OCI-LY7 (cell line): ENCODE data around the gene TNFRSF1B. TPM values are rescaled to one million over a fixed set of nuclear protein-coding genes. Genes with fewer than 3 reads are reported as not detected.
A peak's percentile ranks its signal among the peaks of the same experiment; 100 is the strongest.

Source experiments
- BruUV-seq: library from RNA; stranded (reverse); fragments of 400-500 nt; replicated peaks from 2 replicates; lab custom pipeline; 2021; lab: Mats Ljungman, UMichigan
- CTCF ChIA-PET: fragments of 300-600 bp; sonication (Branson Sonifier 250); formaldehyde crosslinking; loops from one replicate; lab custom pipeline; 2022; ENCODE audit warnings: antibody characterized with exemption; ENCODE audit not compliant: unreplicated experiment; lab: Charles Lee
- POLR2A ChIA-PET: fragments of 300-600 bp; sonication (Branson Sonifier 250); formaldehyde crosslinking; loops from one replicate; lab custom pipeline; 2022; ENCODE audit warnings: antibody characterized with exemption; lab: Charles Lee
- DNase-seq: peaks from one replicate; pipeline ENCODE4 v3.0.0-alpha.2; 2015; ENCODE audit warnings: low spot score
- H2AFZ ChIP-seq: fragments of 200-600 bp; sonication (generic), shearing (Covaris generic); 2 replicates; pipeline ENCODE4 v1.6.1; 2014; ENCODE audit warnings: mild to moderate bottlenecking, antibody characterized with exemption, low read length, moderate library complexity
- H3K27ac ChIP-seq: fragments of 200-600 bp; sonication (generic); 2 replicates; pipeline ENCODE4 v1.5.1; 2014; ENCODE audit warnings: mixed run types, low read depth, mild to moderate bottlenecking, moderate library complexity, low read length, inconsistent platforms; ENCODE audit not compliant: poor library complexity, severe bottlenecking
- H3K36me3 ChIP-seq: fragments of 200-600 bp; sonication (generic); 2 replicates; pipeline ENCODE4 v1.6.1; 2014; ENCODE audit warnings: mild to moderate bottlenecking, antibody characterized with exemption, low read length, moderate library complexity, mixed read lengths; ENCODE audit not compliant: insufficient read depth
- H3K4me1 ChIP-seq: fragments of 200-600 bp; sonication (generic); 2 replicates; pipeline ENCODE4 v1.5.1; 2014; ENCODE audit warnings: mild to moderate bottlenecking, low read length; ENCODE audit not compliant: insufficient read depth, poor library complexity, severe bottlenecking
- H3K4me2 ChIP-seq: fragments of 200-600 bp; sonication (generic); 2 replicates; pipeline ENCODE4 v1.6.1; 2014; ENCODE audit warnings: mild to moderate bottlenecking, low read length
- H3K4me3 ChIP-seq: fragments of 200-600 bp; sonication (generic); 2 replicates; pipeline ENCODE4 v1.5.1; 2014; ENCODE audit warnings: mild to moderate bottlenecking, low read depth, low read length; ENCODE audit not compliant: poor library complexity, severe bottlenecking
- H3K79me2 ChIP-seq: fragments of 200-600 bp; sonication (generic); 2 replicates; pipeline ENCODE4 v1.6.1; 2016; ENCODE audit warnings: low read depth, mild to moderate bottlenecking, low read length, moderate library complexity, mixed read lengths; ENCODE audit not compliant: insufficient read depth
- H3K9me2 ChIP-seq: fragments of 200-600 bp; sonication (generic); 2 replicates; pipeline ENCODE4 v1.6.1; 2016; ENCODE audit warnings: mild to moderate bottlenecking, low read length, mixed read lengths; ENCODE audit not compliant: insufficient read depth
- H3K9me3 ChIP-seq: fragments of 200-600 bp; sonication (generic); 2 replicates; pipeline ENCODE4 v1.6.1; 2014; ENCODE audit warnings: mild to moderate bottlenecking, mixed run types, low read length, mixed read lengths
- H4K20me1 ChIP-seq: fragments of 200-600 bp; sonication (generic); 2 replicates; pipeline ENCODE4 v1.6.1; 2014; ENCODE audit warnings: mild to moderate bottlenecking, antibody characterized with exemption, low read length, moderate library complexity, mixed read lengths; ENCODE audit not compliant: insufficient read depth
- EZH2phosphoT487 ChIP-seq: fragments of 200-600 bp; sonication (generic); IDR thresholded peaks from 2 replicates; pipeline ENCODE4 v1.6.1; 2018; ENCODE audit warnings: low read depth, borderline replicate concordance, mild to moderate bottlenecking, mixed run types, antibody characterized with exemption, low read length, moderate library complexity, mixed read lengths
- intact Hi-C: fragments of 100-400 bp; cut with micrococcal nuclease; formaldehyde crosslinking; loops from one replicate; pipeline ENCODE4 v1.10.0; 2022; ENCODE audit not compliant: unreplicated experiment
- total RNA-seq, 2 experiments: library from RNA; depleted of rRNA in 1 of 2; stranded (reverse); fragments of >200 nt in 1 of 2; shearing (Covaris generic) in 1 of 2; gene quantifications; 2 replicates each; pipeline ENCODE4 v1.2.3, GENCODE V29; 2014 to 2022
- TF ChIP-seq, protein P1 (sequence below): fragments of 200-600 bp; sonication (generic); conservative IDR thresholded peaks from 2 replicates; pipeline ENCODE4 v1.5.1; 2014; ENCODE audit warnings: mild to moderate bottlenecking, antibody characterized with exemption, low read length, moderate library complexity, mixed read lengths

TNFRSF1B gene
- total RNA-seq, 2 experiments from 2014 or later: not detected

DNA sequence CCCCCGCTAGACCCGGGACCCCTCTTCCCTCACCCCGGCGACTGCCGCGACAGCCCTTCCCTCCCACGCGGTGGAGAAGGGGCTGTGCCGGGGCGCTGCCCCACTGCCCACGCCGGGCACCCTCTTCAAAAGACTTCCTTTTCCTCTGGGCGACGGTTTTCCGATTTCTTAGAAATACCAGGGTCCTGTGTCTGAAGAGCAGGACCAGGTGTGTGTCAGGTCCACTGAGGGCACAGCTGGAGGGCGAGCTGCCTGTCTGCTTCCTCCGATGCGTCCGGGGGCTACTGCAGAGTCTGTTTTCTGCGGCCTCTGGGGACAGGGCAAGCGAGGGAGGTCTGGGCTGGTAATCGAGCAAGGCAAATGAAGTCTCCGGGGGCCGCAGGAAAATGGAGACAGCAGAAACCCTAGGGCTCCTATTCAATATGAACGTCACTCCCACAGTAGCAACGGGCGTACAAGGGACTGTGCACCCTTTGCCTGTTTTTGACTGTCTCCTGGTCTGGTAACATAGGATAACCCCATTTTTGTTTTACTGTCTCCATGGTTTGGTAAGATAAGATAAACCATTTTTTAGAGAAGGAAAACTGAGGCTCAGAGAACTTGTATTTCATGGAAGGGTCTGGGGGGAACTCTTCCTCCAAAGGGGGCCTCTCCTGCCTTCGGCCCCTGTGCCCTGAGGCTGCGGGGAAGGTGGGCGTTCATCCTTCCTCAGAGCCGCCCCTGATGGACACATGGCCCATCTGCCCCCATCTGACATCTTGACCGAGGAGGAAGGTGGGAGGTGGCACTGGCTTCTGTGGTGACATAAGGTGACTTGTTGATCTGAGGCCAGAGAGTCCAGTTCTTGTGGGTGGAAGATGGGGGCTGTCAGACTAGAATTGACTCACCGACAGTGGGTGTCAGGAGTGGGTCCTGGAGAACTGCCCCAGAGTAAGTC is 970 bp downstream of the TNFRSF1B start:
- Histone ChIP-seq H3K27ac (no peak overlapping the region), H2AFZ (no peak overlapping the region), H3K9me2 (no peaks in the 10 kb centered on the region), H3K79me2 (no peaks in the 10 kb centered on the region), H3K4me2 (no peak overlapping the region), H3K9me3 (no peaks in the 10 kb centered on the region), H3K4me3 (no peak overlapping the region), H3K36me3 (no peaks in the 10 kb centered on the region), H3K4me1 (peaks cover 10% of the 10 kb centered on the region), H4K20me1 (no peaks in the 10 kb centered on the region)
- no TSS peak for BruUV-seq
- intact Hi-C loops: no loop called here
- no peak for DNase-seq
- POLR2A ChIA-PET: no interaction called here
- CTCF ChIA-PET: no interaction called here
- TF ChIP-seq, protein P1, sequence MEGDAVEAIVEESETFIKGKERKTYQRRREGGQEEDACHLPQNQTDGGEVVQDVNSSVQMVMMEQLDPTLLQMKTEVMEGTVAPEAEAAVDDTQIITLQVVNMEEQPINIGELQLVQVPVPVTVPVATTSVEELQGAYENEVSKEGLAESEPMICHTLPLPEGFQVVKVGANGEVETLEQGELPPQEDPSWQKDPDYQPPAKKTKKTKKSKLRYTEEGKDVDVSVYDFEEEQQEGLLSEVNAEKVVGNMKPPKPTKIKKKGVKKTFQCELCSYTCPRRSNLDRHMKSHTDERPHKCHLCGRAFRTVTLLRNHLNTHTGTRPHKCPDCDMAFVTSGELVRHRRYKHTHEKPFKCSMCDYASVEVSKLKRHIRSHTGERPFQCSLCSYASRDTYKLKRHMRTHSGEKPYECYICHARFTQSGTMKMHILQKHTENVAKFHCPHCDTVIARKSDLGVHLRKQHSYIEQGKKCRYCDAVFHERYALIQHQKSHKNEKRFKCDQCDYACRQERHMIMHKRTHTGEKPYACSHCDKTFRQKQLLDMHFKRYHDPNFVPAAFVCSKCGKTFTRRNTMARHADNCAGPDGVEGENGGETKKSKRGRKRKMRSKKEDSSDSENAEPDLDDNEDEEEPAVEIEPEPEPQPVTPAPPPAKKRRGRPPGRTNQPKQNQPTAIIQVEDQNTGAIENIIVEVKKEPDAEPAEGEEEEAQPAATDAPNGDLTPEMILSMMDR: no peak
- TF ChIP-seq EZH2phosphoT487: peak; percentile 78; the same call in 1 of the 2 replicates

DNA sequence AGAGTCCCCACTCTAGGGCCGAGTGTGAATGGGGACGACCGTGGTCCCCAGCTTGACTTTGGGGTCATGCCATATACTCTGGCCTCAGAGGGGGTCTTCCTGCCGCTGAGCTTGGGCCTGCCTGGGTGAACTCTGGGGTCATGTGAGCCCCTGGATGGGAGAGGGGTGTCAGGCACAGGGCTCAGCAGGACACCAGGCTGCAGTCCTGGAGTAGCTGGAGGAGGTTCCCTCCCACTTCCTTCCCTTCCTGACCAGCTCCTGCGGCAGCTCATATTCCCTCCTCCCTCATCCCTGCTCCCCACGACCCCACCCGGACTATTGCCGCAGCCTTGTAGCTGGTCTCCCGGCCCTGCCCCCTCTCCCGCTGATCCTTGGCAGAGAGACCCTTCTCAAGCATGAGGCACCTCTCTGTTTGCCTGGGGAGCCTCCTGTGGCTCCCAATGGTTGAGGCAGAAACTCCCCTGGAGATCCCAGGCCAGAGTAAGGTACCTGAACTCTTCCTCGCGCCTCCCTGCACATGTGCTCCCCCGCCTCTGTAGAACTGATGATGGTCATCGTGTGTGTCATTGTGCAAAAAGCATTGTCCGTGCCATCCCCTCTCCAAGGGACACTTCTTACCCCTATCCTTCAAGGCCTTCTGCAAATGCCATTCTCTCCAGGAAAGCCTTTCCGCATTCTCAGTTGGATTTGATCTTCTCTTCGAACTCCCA is 1.8 kb downstream of the TNFRSF1B start:
- ChIA-PET POLR2A (no interaction called here), CTCF (no interaction called here)
- intact Hi-C loops: no loop called here
- Histone ChIP-seq H3K4me3 (no peak overlapping the region), H3K9me3 (no peaks in the 10 kb centered on the region), H3K4me2 (no peak overlapping the region), H3K4me1 (peaks cover 10% of the 10 kb centered on the region), H4K20me1 (no peaks in the 10 kb centered on the region), H3K36me3 (no peaks in the 10 kb centered on the region), H2AFZ (no peak overlapping the region), H3K9me2 (no peaks in the 10 kb centered on the region), H3K27ac (no peak overlapping the region), H3K79me2 (no peaks in the 10 kb centered on the region)
- no TSS peak for BruUV-seq
- no peak for DNase-seq
- TF ChIP-seq, protein P1: no peak
- TF ChIP-seq EZH2phosphoT487: no peak
